AG04449 (cell line): ENCODE data around the gene LSM12.

Experiments used
- CTCF ChIA-PET: fragments of 350-600 bp; formaldehyde crosslinking; extraction: SDS; loops from one replicate; lab custom pipeline; 2021; ENCODE audit warnings: antibody characterized with exemption; lab: Yijun Ruan, JAX
- POLR2A ChIA-PET: fragments of 400-600, 350-600 bp; formaldehyde crosslinking; extraction: SDS; loops from one replicate; lab custom pipeline; 2020; ENCODE audit warnings: antibody characterized with exemption, inconsistent platforms; lab: Yijun Ruan, JAX
- DNase-seq: peaks from one replicate; pipeline ENCODE4 v3.0.0-alpha.2; 2010; ENCODE audit warnings: low read depth, low spot score
- H3K4me3 ChIP-seq: 2 replicates; pipeline ENCODE4 v1.5.1; 2011; ENCODE audit warnings: low read depth, mild to moderate bottlenecking, control low read depth, low read length
- TF ChIP-seq, protein P1 (sequence below): IDR thresholded peaks from one replicate; pipeline ENCODE4 v1.5.1; 2011; ENCODE audit warnings: mild to moderate bottlenecking, moderate library complexity, low read length, control low read depth, inconsistent platforms; ENCODE audit not compliant: insufficient read depth; ENCODE audit errors: missing control alignments

Gene LSM12

DNA sequence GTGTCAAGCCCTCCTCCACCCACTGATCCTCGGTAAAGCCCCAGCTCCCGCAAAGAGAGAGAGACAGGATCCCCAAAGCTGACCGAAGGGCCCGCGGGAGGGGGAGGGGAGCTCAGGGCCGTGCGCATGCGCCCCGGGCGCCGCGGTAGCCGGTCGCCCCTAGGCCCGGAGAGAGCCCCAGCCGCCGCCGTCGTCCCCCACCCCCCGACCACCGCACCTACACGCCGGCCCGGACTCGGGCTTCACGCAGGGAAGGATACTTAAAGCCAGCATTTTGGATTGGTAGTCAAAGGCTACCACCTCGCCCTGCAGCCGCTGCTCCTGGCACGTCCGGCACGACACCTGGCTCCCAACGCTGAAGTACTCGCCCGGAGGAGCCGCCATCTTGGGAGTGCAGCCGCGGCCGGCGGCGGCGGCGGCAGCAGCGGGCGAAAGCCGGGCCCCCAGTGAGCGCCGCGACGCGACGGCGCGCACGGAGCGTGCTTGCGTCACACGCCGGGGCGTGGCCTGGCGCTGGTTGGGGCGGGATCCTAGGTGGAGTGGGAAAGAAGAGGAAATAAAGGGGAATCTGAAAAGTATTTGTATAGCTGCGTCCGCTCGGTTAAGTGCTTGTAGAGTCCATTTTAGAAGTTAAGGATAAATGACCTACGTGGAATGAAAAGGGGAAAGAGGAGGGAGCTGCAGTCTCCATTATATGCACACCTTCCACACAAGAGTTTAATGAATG is at the start of gene LSM12:
Gene LSM12, minus strand, starts transcription at position 468 of the 727 bp plus-strand sequence. Its CDS starts 84 bp downstream, at position 384.
- ChIA-PET CTCF (interaction anchor here (0.9 to 2.5 kb wide), 7 partner anchors 8 to 123 kb away, joined by 3 to 10 read pairs (median 3); partner anchors contain the start of gene HDAC5), POLR2A (interaction anchor here (0.6 to 1.5 kb wide), 7 partner anchors 11 to 158 kb away, joined by 3 to 5 read pairs (median 3); partner anchors contain the start of gene HDAC5)
- TF ChIP-seq, protein P1, sequence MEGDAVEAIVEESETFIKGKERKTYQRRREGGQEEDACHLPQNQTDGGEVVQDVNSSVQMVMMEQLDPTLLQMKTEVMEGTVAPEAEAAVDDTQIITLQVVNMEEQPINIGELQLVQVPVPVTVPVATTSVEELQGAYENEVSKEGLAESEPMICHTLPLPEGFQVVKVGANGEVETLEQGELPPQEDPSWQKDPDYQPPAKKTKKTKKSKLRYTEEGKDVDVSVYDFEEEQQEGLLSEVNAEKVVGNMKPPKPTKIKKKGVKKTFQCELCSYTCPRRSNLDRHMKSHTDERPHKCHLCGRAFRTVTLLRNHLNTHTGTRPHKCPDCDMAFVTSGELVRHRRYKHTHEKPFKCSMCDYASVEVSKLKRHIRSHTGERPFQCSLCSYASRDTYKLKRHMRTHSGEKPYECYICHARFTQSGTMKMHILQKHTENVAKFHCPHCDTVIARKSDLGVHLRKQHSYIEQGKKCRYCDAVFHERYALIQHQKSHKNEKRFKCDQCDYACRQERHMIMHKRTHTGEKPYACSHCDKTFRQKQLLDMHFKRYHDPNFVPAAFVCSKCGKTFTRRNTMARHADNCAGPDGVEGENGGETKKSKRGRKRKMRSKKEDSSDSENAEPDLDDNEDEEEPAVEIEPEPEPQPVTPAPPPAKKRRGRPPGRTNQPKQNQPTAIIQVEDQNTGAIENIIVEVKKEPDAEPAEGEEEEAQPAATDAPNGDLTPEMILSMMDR, result no peak
- peak; percentile 19 for DNase-seq
- peak within 1 kb of the TSS; percentile 66 for H3K4me3 ChIP-seq

DNA sequence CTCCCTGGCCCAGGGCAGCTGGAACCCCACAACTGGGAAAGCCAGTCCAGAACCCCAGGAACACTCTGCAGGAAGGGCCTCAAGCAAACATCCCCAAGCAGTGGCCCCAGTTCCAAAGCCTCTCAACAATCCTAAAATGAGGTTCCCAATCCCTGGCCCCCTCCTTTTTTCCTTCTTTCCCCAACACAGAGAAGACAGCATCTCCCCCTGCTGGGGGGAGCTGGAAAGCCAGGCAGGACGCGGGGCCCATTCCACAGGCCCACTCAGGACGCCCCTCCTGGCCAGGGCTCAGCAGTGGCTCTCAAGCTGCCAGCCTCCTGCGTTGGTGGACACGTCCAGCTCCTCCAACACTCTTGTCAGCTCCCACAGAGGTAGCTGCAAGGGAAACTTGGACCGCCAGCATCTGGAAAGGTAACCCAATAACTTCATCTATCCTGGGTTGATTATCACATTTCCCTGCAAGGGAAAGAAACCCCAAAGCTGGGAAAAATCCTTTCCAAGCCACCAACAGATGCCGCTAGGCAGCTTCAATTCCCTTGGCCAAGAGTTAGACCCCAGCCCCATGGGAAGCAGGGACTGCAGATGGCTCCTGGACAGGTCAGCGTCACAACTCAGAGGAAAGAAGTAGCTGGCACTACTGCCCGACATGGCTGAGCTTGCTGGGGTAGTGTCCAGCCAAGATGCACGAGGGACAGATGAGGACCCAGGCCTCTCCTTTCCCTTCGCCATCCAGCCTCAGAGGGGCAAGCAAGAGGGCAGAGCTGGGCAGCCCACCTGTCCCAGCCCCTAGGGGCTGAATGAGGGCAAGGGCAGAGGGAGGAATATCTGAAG is 49.3 kb upstream of the LSM12 start:
- ChIA-PET POLR2A (interaction anchor here (1.2 kb wide), 1 partner anchor 29 kb away, joined by 6 read pairs; no protein-coding TSS in a partner anchor), CTCF (interaction anchor here (0.6 to 8.0 kb wide), 46 partner anchors 6 to 1964 kb away, joined by 3 to 66 read pairs (median 5); partner anchors contain the start of genes ASB16, G6PC3, HDAC5 and LSM12)
- H3K4me3 ChIP-seq, result no peak overlapping the region
- no peak for DNase-seq
- TF ChIP-seq, protein P1, result peak; percentile 86

DNA sequence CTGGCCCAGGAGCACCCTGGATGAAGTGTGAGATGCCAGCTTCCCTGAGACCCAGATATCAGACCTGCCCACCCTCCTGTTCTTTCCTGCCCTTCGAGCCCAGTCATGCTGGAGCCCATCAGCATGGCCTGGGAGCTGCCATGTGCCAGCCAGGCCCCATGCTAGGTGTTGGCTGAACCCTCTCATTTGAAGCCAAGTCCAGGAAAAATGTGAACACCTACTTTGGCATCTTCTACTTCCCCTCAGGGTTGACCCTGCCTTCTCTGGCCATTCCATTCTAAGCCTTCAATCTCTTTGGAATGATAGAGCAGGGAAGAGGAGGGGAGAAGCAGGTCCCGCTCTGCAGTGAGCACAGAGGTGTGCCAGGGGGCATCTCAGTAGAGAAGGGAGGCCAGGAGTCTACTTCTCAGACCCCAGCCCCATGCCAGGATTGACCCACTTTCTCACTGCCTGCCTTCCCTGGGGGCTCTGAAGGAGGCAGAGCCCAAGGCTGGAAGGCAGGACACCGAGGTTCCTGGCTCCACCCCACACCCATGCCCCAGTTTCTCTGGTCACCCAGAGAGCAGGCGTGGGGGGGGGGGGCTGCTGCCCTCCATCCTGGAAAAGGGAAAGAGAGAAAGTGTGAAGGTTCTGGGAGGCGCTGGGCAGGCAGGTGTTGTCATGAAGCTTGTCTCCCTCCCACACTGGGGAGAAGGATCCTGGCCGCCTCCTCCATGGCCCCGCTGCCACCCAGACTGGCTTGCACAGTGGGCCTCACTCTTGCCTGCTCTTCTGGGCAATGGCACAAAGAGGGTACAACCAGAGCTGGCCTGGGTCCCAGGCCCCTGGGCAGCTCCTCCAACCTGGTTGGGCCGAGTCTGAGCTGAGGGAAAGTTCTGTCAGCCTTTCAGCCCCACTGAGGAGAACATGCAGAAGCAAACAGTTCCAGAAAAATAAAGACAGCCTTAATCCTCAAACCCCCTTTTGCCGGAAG is 47.7 kb upstream of the LSM12 start:
- ChIA-PET POLR2A (no interaction called here), CTCF (interaction anchor here (1.2 to 8.0 kb wide), 21 partner anchors 7 to 236 kb away, joined by 3 to 66 read pairs (median 8); partner anchors contain the start of genes G6PC3, HDAC5, LSM12 and PPY)
- H3K4me3 ChIP-seq, result no peak overlapping the region
- DNase-seq, result no peak
- TF ChIP-seq, protein P1, result no peak

DNA sequence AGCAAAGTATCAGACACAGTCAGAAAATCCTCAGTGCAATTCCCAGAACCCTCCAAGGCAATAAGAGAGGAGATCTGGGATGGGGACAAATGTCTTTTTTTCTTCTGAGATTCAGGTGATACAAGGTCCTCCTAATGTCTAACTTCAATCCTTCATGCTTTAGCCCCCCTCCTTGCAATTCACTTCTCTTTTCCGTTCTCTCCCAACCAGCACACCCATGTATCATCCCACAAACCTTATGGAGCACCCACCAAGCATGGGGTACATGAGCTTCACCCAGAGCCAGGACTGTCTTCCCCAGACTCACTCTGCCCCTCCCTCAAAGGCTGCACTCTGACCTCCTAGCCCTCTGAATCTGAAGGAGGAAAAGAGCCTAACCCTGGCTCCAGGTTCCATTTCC is 46.9 kb upstream of the LSM12 start:
- TF ChIP-seq, protein P1, result no peak
- ChIA-PET CTCF (interaction anchor here (3.8 to 8.0 kb wide), 3 partner anchors 8 to 71 kb away, joined by 16 to 66 read pairs (median 48); partner anchors contain the start of gene HDAC5), POLR2A (no interaction called here)
- H3K4me3 ChIP-seq, result no peak overlapping the region
- DNase-seq, result no peak
